Measurements from ENCODE around the gene BUD23.

BUD23 gene

DNA sequence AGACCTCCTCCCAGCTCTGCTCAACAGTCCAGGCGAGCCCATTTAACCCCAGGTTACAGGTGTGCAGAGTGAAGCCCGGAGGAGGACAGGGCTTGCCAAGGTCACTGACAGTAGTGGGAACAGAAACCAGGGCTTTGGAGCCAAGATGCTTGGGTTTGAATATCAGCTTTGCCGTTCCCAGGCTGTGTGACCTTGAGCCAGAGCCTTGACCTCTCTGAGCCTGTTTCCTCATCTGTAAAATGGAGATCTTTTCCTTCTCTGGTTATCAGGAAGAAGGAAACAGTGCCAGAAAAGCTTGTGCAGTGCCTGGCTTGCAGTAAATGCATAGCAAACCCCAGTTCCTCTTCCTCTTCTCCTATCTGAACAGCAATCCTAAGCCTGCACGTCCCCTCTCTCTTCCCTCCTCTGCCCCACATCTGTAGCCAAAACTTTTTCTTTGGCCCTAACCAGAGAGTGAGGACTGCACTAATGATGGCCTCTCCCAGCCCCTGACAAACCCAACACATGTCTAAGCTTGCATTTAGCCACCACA lies 37.7 kb upstream of the BUD23 start:
- TF ChIP-seq, protein P1, sequence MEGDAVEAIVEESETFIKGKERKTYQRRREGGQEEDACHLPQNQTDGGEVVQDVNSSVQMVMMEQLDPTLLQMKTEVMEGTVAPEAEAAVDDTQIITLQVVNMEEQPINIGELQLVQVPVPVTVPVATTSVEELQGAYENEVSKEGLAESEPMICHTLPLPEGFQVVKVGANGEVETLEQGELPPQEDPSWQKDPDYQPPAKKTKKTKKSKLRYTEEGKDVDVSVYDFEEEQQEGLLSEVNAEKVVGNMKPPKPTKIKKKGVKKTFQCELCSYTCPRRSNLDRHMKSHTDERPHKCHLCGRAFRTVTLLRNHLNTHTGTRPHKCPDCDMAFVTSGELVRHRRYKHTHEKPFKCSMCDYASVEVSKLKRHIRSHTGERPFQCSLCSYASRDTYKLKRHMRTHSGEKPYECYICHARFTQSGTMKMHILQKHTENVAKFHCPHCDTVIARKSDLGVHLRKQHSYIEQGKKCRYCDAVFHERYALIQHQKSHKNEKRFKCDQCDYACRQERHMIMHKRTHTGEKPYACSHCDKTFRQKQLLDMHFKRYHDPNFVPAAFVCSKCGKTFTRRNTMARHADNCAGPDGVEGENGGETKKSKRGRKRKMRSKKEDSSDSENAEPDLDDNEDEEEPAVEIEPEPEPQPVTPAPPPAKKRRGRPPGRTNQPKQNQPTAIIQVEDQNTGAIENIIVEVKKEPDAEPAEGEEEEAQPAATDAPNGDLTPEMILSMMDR (IDR thresholded peaks at IDR 0.05) = no peak
- DNase-seq (ENCODE audit: low spot score) = no peak
- Histone ChIP-seq H3K27ac (no peak overlapping the region), H3K4me3 (no peak overlapping the region)

DNA sequence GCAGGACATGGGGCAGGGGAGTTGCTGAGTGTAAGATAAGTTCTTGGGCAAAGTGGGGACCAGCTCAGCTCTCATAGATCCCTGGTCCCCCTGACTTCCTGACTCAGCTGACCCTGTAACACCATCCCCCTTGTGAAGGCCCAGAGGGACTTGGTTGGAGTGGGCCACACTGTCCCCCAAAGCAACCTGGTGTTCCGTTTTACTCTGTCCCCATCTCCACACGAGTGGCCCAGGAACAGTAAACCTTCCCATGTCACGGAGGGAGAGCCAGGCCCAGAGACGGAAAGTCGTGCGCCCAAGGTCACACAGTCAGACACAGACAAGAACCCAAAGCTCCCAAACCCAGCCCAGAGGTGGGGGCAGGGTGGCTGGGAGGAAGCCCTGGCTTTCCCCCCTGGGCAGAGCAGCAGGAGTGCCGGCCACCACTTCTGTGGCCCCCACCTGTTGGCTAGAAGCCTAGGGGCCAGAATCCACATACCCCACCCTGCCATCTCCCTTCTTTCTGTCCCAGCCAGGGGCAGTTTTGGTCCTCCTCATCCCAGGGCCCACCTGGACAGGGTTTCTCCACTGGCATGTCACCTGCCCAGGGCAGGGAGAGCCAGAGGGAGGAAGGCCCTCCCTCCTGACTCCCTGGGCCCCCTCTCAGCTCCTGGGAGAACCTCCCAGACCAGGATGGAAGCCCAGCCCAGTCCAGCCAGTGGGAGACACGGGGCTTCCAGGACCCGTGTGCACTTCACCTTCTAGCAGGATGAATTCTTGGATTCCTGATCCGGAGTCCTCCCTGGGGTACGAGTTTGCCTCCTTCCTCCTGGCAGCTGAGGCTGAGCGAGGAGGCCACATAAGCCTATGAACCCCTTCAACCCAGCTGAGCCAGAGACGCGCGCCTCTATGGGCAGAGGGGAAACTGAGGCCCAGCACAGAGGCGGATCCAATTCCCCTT lies 36.3 kb upstream of the BUD23 start:
- H3K27ac ChIP-seq = no peak overlapping the region
- TF ChIP-seq, protein P1 (IDR thresholded peaks at IDR 0.05) = no peak
- no peak for DNase-seq (ENCODE audit: low spot score)
- H3K4me3 ChIP-seq = peak overlapping the region; percentile 70

DNA sequence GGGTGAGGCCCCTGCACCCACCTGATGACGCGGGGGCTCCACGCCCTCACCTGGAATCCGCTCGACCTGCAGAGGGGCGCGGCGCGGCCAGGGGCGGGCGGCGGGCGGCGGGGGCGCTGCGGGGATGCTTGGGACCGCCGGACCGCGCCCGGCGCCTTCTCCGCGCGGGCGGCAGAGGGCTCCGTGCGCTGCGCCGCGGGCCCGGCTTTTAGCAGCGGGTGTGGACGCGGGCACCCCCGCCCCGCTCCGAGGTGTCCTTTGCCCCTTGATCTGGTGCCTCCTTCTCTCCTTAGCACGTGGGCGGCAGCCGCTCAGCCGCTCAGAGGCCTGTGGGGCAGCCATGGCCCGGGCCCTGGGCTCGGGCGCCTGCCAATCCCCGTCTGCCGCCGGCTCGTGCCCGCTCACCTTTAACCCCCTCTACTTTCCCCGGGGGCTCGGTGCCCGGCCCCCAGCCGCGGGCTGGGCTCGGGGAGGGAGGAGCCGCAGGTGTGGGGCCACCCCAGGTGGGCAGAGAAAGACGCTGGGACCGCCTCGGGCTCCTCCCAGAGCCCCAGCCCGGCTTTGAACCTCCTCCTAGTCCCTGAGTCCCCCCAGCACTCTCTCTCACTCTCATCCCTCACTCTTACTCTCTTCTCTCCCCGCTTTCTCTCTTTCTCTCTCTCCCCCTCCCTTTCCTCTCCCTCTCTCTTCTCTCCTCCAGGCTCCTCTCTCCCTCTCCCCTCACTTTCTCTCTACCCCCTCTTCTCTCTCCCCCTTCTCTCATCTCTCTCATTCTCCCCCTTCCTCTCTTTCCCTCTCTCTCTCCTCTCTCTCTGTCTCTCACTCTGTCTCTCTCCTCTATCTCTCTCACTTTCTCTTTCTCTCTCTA lies 35.4 kb upstream of the BUD23 start:
- DNase-seq (ENCODE audit: low spot score) = no peak
- TF ChIP-seq, protein P1 (IDR thresholded peaks at IDR 0.05) = no peak
- Histone ChIP-seq H3K4me3 (peak overlapping the region; percentile 70), H3K27ac (no peak overlapping the region)

DNA sequence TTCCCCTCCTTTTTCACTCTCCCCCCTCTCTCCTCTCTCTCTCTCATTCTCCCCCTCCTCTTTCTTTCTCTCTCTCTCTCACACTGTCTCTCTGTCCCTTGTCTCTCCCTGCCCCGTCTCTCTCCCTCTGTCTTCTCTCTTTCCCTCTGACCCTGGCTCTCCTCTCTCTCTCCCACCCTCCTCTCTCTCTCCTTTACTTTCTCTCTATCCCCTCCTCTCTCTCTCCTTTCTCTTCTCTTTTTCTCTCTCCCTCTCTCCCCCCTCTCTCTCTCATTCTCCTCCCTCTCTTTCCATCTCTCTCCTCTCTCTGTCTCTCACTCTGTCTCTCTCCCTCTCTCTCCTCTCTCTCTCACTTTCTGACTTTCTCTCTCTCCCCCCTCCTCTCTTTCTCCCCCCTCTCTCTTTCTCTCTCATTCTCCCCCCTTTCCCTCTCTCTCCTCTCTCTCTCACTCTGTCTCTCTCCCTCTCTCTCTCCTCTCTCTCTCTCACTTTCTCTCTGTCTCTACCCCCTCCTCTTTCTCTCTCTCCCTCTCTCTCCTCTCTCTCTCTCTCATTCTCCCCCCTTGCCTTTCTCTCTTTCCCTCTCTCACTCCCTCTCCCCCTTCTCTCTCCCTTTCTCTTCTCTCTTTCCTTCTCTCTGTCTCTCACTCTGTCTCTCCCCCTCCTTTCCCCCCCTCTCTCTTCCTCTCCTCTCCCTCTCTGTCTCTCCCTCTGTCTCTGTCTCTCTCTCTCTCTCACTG lies 34.6 kb upstream of the BUD23 start:
- no peak for DNase-seq (ENCODE audit: low spot score)
- TF ChIP-seq, protein P1 (IDR thresholded peaks at IDR 0.05) = no peak

DNA sequence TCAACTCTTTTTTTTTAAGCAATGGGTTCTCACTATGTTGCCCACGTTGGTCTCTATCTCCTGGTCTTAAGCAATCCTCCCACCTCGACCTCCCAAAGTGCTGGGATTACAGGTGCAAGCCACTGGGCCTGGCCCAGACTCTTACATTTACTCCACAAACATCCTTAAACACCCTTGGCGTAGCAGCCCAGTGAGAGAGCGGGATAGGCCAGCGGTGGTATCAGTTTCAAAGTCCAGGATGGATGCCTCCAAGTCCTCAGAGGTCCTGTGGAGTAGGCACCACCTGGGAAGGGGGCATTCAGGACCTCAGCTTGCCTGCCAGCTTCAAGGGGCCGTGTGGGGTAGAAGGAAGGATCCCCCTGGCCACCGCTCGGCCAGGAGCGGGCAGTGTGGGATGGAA lies 33.8 kb upstream of the BUD23 start:
- Histone ChIP-seq H3K4me3 (no peak overlapping the region), H3K27ac (no peak overlapping the region)
- no peak for DNase-seq (ENCODE audit: low spot score)
- TF ChIP-seq, protein P1 (IDR thresholded peaks at IDR 0.05) = no peak

More for the DNA sequence above, 34.6 kb upstream of the BUD23 start:
- Histone ChIP-seq H3K4me3 (no peak overlapping the region), H3K27ac (no peak overlapping the region)

DNA sequence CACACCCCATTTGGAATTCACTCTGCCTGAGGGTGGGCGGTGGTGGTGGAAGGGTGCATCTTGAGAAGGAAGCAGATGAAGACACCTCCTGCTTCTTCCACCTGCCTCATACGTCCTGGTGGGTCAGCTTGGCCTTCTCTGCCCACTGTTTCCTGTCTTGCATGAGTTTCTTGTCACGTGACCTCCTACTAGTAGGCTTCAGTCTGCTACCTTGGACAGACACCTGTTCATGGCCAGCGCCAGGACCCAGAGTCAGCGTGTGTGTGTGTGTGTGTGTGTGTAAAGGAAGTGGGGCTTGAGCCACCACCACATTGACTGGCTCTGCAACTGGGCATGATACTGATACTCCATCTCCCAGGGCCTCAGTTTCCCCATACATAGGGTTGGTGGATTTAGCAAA lies 32.9 kb upstream of the BUD23 start:
- TF ChIP-seq, protein P1 (IDR thresholded peaks at IDR 0.05) = no peak
- no peak for DNase-seq (ENCODE audit: low spot score)
- Histone ChIP-seq H3K27ac (no peak overlapping the region), H3K4me3 (no peak overlapping the region)

Measured in coronary artery (tissue), 2 donors.